H9 (cell line): ENCODE results near the gene RASL10A. TPM values are rescaled to one million over a fixed set of nuclear protein-coding genes. Genes with fewer than 3 reads are reported as not detected.

Source experiments
- DNase-seq: peaks from one replicate; pipeline ENCODE4 v3.0.0-alpha.2; 2017
- H2AFZ ChIP-seq: one replicate; pipeline ENCODE4 v1.6.1; 2013; ENCODE audit warnings: mild to moderate bottlenecking, low read length, control low read depth, moderate library complexity
- H2AK5ac ChIP-seq: 2 replicates; pipeline ENCODE4 v1.6.1; 2013; ENCODE audit warnings: low read length, control low read depth, mixed read lengths; ENCODE audit not compliant: insufficient read length
- H2BK120ac ChIP-seq: one replicate; pipeline ENCODE4 v1.6.1; 2013; ENCODE audit warnings: low read depth, mild to moderate bottlenecking, low read length, control low read depth, inconsistent platforms; ENCODE audit not compliant: poor library complexity, severe bottlenecking
- H2BK12ac ChIP-seq: 2 replicates; pipeline ENCODE4 v1.6.1; 2013; ENCODE audit warnings: low read length, control low read depth, mixed read lengths, low read depth; ENCODE audit not compliant: insufficient read length
- H2BK15ac ChIP-seq: 2 replicates; pipeline ENCODE4 v1.6.1; 2013; ENCODE audit warnings: low read depth, low read length, control low read depth
- H2BK20ac ChIP-seq: one replicate; pipeline ENCODE4 v1.6.1; 2013; ENCODE audit warnings: low read depth, mild to moderate bottlenecking, low read length, control low read depth, inconsistent platforms; ENCODE audit not compliant: poor library complexity, severe bottlenecking
- H2BK5ac ChIP-seq: 2 replicates; pipeline ENCODE4 v1.6.1; 2013; ENCODE audit warnings: low read length, control low read depth, mixed read lengths; ENCODE audit not compliant: insufficient read length
- H3K14ac ChIP-seq: 2 replicates; pipeline ENCODE4 v1.6.1; 2013; ENCODE audit warnings: low read length, control low read depth; ENCODE audit not compliant: insufficient read depth
- H3K18ac ChIP-seq: 2 replicates; pipeline ENCODE4 v1.6.1; 2013; ENCODE audit warnings: low read depth, mild to moderate bottlenecking, mixed read lengths, low read length, control low read depth; ENCODE audit not compliant: insufficient read length
- H3K23ac ChIP-seq: 2 replicates; pipeline ENCODE4 v1.6.1; 2013; ENCODE audit warnings: low read length, control low read depth, mixed read lengths, low read depth; ENCODE audit not compliant: insufficient read length
- H3K23me2 ChIP-seq: 2 replicates; pipeline ENCODE4 v1.6.1; 2013; ENCODE audit warnings: low read depth, mild to moderate bottlenecking, mixed read lengths, low read length, control low read depth; ENCODE audit not compliant: insufficient read length, poor library complexity, severe bottlenecking
- H3K27ac ChIP-seq: 2 replicates; pipeline ENCODE4 v1.5.1; 2013; ENCODE audit warnings: low read length, control low read depth, mixed read lengths, low read depth; ENCODE audit not compliant: insufficient read length
- H3K27me3 ChIP-seq: 2 replicates; pipeline ENCODE4 v1.6.1; 2013; ENCODE audit warnings: low read length, control low read depth, inconsistent platforms; ENCODE audit not compliant: insufficient read depth
- H3K4ac ChIP-seq: 2 replicates; pipeline ENCODE4 v1.6.1; 2013; ENCODE audit warnings: low read depth, mild to moderate bottlenecking, control low read depth, inconsistent platforms, low read length, moderate library complexity
- H3K4me1 ChIP-seq: 2 replicates; pipeline ENCODE4 v1.6.1; 2013; ENCODE audit warnings: low read length, control low read depth, inconsistent platforms; ENCODE audit not compliant: insufficient read depth
- H3K4me2 ChIP-seq: 2 replicates; pipeline ENCODE4 v1.6.1; 2013; ENCODE audit warnings: low read length, control low read depth, mixed read lengths; ENCODE audit not compliant: insufficient read length, insufficient read depth
- H3K56ac ChIP-seq: 2 replicates; pipeline ENCODE4 v1.6.1; 2013; ENCODE audit warnings: low read depth, mild to moderate bottlenecking, mixed read lengths, low read length, control low read depth; ENCODE audit not compliant: insufficient read length
- H3K79me1 ChIP-seq: 2 replicates; pipeline ENCODE4 v1.6.1; 2013; ENCODE audit warnings: low read depth, mild to moderate bottlenecking, moderate library complexity, low read length, control low read depth, inconsistent platforms; ENCODE audit not compliant: insufficient read depth, poor library complexity, severe bottlenecking
- H3K79me2 ChIP-seq: 2 replicates; pipeline ENCODE4 v1.6.1; 2013; ENCODE audit warnings: low read length, control low read depth, inconsistent platforms; ENCODE audit not compliant: insufficient read depth
- H3K9ac ChIP-seq: 2 replicates; pipeline ENCODE4 v1.6.1; 2013; ENCODE audit warnings: low read length, control low read depth, mixed read lengths; ENCODE audit not compliant: insufficient read length; ENCODE audit errors: extremely low read depth
- H3K9me3 ChIP-seq: one replicate; pipeline ENCODE4 v1.6.1; 2013; ENCODE audit warnings: low read depth, low read length, inconsistent platforms; ENCODE audit not compliant: control insufficient read depth
- H3T11ph ChIP-seq: one replicate; pipeline ENCODE4 v1.6.1; 2013; ENCODE audit warnings: mild to moderate bottlenecking, low read length, control low read depth, inconsistent platforms
- H4K20me1 ChIP-seq: one replicate; pipeline ENCODE4 v1.6.1; 2013; ENCODE audit not compliant: control insufficient read depth, insufficient read length, insufficient read depth
- H4K5ac ChIP-seq: 2 replicates; pipeline ENCODE4 v1.6.1; 2013; ENCODE audit warnings: low read depth, mild to moderate bottlenecking, mixed read lengths, low read length, control low read depth; ENCODE audit not compliant: insufficient read length
- H4K8ac ChIP-seq: replicated peaks from 2 replicates; pipeline ENCODE4 v1.6.1; 2013; ENCODE audit warnings: low read length, control low read depth, mixed read lengths, low read depth; ENCODE audit not compliant: insufficient read length
- H4K91ac ChIP-seq: 2 replicates; pipeline ENCODE4 v1.6.1; 2013; ENCODE audit warnings: low read depth, mild to moderate bottlenecking, moderate library complexity, mixed read lengths, low read length, control low read depth; ENCODE audit not compliant: insufficient read length
- H3K27ac Mint-ChIP-seq, 3 experiments: 2 replicates in 2 of 3; 3 replicates in 1 of 3; pipeline ENCODE4 v1.8.0; 2020 to 2021; ENCODE audit warnings: mixed read lengths in 3 of 3, mild to moderate bottlenecking in 1 of 3, moderate library complexity in 1 of 3
- H3K27me3 Mint-ChIP-seq: 2 replicates; pipeline ENCODE4 v1.8.0; 2021; ENCODE audit warnings: low read depth, mild to moderate bottlenecking, moderate library complexity, mixed read lengths
- H3K36me3 Mint-ChIP-seq, 3 experiments: 2 replicates in 2 of 3; 3 replicates in 1 of 3; pipeline ENCODE4 v1.8.0; 2020 to 2021; ENCODE audit warnings: low read depth in 3 of 3, mixed read lengths in 3 of 3; ENCODE audit not compliant: insufficient read depth in 1 of 3
- H3K4me1 Mint-ChIP-seq, 2 experiments: 2 replicates each; pipeline ENCODE4 v1.8.0; 2020; ENCODE audit warnings: mixed read lengths in 2 of 2
- H3K4me3 Mint-ChIP-seq, 2 experiments: 2 replicates in 1 of 2; 3 replicates in 1 of 2; pipeline ENCODE4 v1.8.0; 2020 to 2021; ENCODE audit warnings: mild to moderate bottlenecking in 2 of 2, mixed read lengths in 2 of 2, moderate library complexity in 1 of 2
- H3K9me3 Mint-ChIP-seq, 2 experiments: 2 replicates in 1 of 2; 3 replicates in 1 of 2; pipeline ENCODE4 v1.8.0; 2020; ENCODE audit warnings: mild to moderate bottlenecking in 2 of 2, mixed read lengths in 2 of 2, moderate library complexity in 1 of 2
- CTCF ChIP-seq: fragments of 200-600 bp; sonication (generic); conservative IDR thresholded peaks from 3 replicates; pipeline ENCODE4 v1.8.0; 2021; ENCODE audit warnings: antibody characterized with exemption, mild to moderate bottlenecking
- WGBS: extraction: QIAGEN DNeasy Blood & Tissue Kit; methylation state at CpG from one replicate; pipeline ENCODE4 v1.1.7; 2013; ENCODE audit warnings: missing lambda C conversion rate, low lambda C conversion rate, mixed read lengths; ENCODE audit not compliant: insufficient read length; ENCODE audit errors: extremely low coverage; 5-methylcytosine and 5-hydroxymethylcytosine counted together
- long read RNA-seq: library from polyadenylated mRNA; unstranded; transcript quantifications from one replicate; pipeline ENCODE4 v2.0.0, GENCODE V29; 2020
- total RNA-seq: library from RNA; stranded (reverse); gene quantifications from 2 replicates; pipeline ENCODE4 v1.2.1, GENCODE V29; 2021

RASL10A gene
- total RNA-seq: 0.90 and 0.92 TPM in 2 replicates
- long read RNA-seq, partial matches to known transcripts: 0 of 2 reads
- long read RNA-seq, other reads (novel, unspliced or antisense): 2 of 2 reads

- no peak within 1 kb of the TSS for H2AK5ac ChIP-seq
- peak within 1 kb of the TSS; percentile 56 to 68 for H3K4me3 Mint-ChIP-seq
- peaks cover 57% of the 10 kb centered on the region for H3K27me3 Mint-ChIP-seq
Observed at GRCh38 chr22:29315286-29316140, at the start of gene RASL10A. Gene RASL10A, minus strand, starts transcription at chr22:29315697. Its CDS starts 451 bp downstream, at chr22:29315246.

More at GRCh38 chr22:29315286-29316140, at the start of gene RASL10A:
- H4K8ac ChIP-seq: no peak within 1 kb of the TSS
- no peak within 1 kb of the TSS for H3K27ac ChIP-seq
- no peak within 1 kb of the TSS for H2BK12ac ChIP-seq
- Mint-ChIP-seq H3K36me3 (peaks cover 0 to 5% (median 2%) of the 10 kb centered on the region in 3 experiments; a peak in 3 of 7 replicates), H3K27ac (no peak within 1 kb of the TSS), H3K4me1 (peaks cover 12 to 22% of the 10 kb centered on the region in 2 experiments), H3K9me3 (peaks cover 5 to 17% of the 10 kb centered on the region in 2 experiments; a peak in 4 of 5 replicates)
- H3K23ac ChIP-seq: no peak within 1 kb of the TSS
- H3K4me2 ChIP-seq: peak within 1 kb of the TSS; percentile 34
- no peaks in the 10 kb centered on the region for H3K79me1 ChIP-seq
- no peaks in the 10 kb centered on the region for H4K20me1 ChIP-seq
- no peak within 1 kb of the TSS for H2BK15ac ChIP-seq
- no peak within 1 kb of the TSS for H2AFZ ChIP-seq
- no peak within 1 kb of the TSS for H4K5ac ChIP-seq
- no peak within 1 kb of the TSS for H3K9ac ChIP-seq
- no peaks in the 10 kb centered on the region for H3K79me2 ChIP-seq
- no peak within 1 kb of the TSS for H2BK20ac ChIP-seq
- no peak within 1 kb of the TSS; the same call in 1 of the 2 replicates for H3K14ac ChIP-seq
- peaks cover 33% of the 10 kb centered on the region for H3K27me3 ChIP-seq
- H3K4ac ChIP-seq: no peak within 1 kb of the TSS
- H2BK5ac ChIP-seq: no peak within 1 kb of the TSS
- H3K9me3 ChIP-seq: no peaks in the 10 kb centered on the region
- H3K18ac ChIP-seq: no peak within 1 kb of the TSS
- DNase-seq: no peak
- H2BK120ac ChIP-seq: no peak within 1 kb of the TSS
- no peak within 1 kb of the TSS for H3T11ph ChIP-seq
- no peak within 1 kb of the TSS for H3K56ac ChIP-seq
- H4K91ac ChIP-seq: no peak within 1 kb of the TSS
- no peaks in the 10 kb centered on the region for H3K4me1 ChIP-seq
- no peak for TF ChIP-seq CTCF
- H3K23me2 ChIP-seq: peaks cover 4% of the 10 kb centered on the region
- no CpG with 5 or more reads among the region's 103 CpGs for WGBS
